GM18499 (cell line): ENCODE data around the gene DNAH17.

Source experiments
- ATAC-seq: cut with Tn5 transposase; IDR thresholded peaks from one replicate; pipeline ENCODE4 v1.9.1; 2021; ENCODE audit warnings: moderate number of reproducible peaks; ENCODE audit not compliant: insufficient read depth, unreplicated experiment

Gene DNAH17

DNA sequence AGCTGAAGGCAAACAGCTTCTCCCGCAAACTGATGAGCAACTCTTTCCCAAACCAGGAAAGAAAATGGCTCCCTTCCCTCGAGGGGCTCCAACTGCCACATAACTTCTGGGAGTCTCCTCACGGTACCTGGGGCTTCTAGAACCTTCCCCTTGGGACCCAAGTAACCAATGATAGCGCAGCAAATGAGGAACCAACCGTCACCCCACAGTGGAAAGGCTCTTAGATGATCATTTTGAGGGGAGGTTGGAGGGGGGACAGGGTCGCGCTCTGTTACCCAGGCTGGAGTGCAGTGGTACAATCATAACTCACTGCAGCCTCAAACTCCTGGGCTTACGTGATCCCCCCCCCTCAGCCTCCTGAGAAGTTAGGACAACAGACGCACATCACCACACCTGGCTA is at the start of gene DNAH17:
Gene DNAH17, minus strand, starts transcription at position 101 of the 400 bp plus-strand sequence. CDS start 2,339 bp downstream, outside the sequence.
- no peak for ATAC-seq

- no peak for ATAC-seq
Observed at GRCh38 chr17:78624324-78625151, 47.3 kb upstream of the DNAH17 start.

- ATAC-seq = no peak
Observed at GRCh38 chr17:78623541-78623940, 46.3 kb upstream of the DNAH17 start.

DNA sequence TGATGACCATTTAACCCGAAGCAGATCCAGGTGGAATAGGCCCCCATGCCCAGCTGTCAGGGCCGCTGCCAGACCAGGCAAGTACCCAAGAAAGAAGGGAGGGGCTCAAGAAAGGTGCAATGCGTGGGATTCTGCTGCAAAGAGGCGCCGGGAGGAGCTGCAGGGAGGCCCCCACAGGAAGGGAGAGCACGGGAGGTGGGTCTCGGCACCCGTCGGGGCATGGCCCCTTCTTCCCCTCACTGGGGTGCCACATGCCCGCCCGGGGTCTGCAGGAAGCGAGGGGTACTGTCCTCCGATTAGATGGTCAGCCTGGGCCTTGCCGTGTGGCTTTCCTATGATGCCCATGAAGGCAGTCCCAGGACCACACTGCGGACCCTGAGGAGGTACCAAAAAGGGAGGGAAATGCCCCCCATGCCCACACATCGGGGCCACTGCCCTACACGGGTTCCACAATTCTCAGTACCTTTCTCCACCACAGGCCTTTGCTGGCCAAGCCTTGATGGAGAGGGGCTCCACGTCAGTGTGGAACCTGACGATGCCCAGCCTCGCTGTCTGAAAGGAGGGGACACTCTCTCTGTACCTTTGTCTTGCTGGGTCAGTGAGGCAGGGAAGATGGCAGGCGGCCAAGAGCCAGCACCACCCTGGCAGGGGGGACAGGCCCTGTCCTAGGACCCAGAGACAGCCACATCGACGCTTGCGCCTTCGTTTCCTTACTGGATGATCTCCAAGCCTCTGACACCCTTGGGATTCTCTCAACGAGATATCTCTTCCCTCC is 45.5 kb upstream of the DNAH17 start:
- no peak for ATAC-seq

- ATAC-seq = no peak
Observed at GRCh38 chr17:78621720-78622490, 44.7 kb upstream of the DNAH17 start.

- ATAC-seq = no peak
Observed at GRCh38 chr17:78620099-78620498, 42.9 kb upstream of the DNAH17 start.

DNA sequence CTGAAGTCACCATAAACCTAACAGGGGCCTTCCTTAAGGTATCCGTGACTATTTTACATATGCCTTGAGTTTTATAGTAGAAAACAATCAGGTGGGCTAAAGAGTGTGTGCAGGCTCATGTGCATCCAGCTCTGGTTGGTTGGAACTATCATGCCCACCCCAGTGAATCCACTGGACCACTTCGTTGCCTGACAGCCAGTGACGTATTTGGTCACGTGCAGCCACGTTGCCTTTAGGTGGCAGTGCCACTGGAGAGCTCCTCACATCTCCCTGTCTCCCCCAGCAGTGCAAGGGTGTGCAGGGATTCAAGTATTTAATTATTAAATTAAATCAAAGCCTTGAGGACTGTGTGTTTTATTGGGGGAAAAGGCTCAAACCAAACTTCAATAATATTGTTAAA is 42.1 kb upstream of the DNAH17 start:
- ATAC-seq = no peak

DNA sequence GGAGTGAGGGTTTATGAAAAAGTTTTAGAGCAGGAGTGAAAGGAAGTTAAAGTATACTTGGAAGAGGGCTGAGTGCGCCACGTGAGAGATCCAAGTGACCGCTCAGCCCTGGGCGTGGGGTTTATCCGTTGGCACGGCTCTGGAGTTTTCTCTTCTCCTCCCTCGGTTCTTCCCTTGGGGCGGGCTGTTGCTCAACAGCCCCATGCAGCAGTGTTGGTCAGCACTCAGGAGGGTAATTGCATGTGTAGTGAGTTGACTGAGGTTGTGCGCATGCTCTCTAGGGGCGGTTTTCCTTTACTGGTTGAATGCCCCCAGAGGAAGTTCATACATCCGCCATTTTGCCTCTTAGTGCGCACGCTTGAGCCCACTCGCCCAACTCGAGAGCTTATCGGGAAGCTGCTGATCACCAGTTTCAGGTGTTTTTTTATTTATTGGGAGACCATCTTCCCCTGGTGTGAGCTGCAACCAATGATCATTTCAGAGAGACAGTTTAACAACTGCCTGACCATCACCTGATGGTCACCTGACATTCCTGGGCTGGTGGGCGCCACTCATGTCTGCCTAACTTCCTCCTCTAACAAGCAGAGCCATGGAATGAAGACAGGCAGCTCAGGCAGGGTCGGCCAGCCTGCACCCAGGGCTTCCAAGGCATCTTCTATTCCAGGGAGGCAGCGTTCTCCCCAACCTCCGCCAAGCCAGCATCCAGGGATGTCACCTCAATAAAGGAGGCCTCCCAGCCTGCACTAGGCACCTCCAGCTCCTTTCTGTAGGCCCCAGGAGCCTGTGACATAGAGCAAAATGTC is 41.3 kb upstream of the DNAH17 start:
- ATAC-seq = no peak

- ATAC-seq = no peak
Observed at GRCh38 chr17:78617511-78618061, 40.4 kb upstream of the DNAH17 start.

- ATAC-seq = no peak
Observed at GRCh38 chr17:78616946-78617345, 39.8 kb upstream of the DNAH17 start.

GRCh38 chr17:78615631-78616030 is 38.4 kb upstream of the DNAH17 start:
- no peak for ATAC-seq

DNA sequence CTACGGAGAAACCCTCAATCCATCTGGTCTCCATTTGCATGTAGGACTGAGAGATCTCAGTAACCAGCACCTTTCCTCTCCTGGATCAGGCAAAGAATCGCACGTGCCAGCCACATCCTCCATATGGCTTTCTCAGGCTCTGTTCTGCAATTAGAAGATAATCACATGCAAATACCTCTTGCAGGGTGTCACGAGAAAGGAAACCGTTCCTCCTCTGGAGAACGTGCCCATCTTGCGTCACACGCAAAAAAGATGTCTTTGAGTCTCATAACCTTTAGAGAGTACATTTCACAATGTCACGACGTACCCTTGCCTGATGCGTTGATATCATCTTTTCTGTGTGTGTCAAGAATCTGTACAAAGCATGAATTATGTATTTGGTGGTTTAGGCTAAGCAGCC is 36.2 kb upstream of the DNAH17 start:
- no peak for ATAC-seq

DNA sequence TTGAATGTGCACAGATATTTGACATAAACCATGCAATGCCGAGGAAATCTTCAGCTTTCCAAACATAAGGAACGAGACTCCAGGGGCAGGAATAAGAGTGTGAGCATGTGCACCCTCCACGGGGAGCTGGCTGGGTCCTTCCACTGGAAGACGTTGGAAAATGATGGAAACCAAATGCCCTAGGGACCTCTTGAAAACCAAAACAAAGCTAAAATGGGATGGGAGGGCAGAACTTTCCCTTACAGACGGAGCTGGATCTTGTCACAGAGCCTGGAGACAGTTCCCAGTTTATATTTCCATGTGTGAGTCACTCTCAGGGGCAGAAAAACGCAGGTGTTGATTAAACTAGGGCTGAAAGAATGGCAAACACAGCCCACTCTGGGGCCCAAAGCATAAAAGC is 34.4 kb upstream of the DNAH17 start:
- ATAC-seq = no peak

DNA sequence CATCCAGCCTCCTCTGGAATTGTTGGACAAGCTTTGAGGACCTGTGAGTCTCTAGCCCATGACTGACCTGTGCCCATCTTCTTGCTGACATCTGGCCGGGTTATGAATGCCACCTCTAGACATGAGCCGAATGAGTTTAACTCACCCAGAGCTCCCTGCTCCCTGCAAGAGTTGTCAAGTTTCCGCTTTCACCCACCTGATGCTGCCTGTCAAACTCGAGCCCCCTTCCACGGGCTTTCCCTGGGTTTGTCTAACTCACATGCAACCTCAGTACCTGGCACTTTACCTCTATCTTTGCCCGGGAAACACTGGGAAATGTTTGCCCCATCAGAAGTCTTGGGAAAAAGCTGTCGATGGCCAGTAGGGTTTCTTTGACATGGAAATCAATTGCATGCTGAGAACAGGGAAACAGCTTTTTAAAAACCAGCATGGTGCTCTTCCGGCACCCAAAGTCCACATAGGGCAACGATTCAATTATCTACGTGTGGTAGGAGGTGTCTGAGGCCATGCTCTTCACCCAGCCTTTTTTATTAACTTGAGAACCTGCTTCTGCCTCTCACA is 33.8 kb upstream of the DNAH17 start:
- ATAC-seq = no peak

- no peak for ATAC-seq
Observed at GRCh38 chr17:78609191-78609641, 32.0 kb upstream of the DNAH17 start.

- ATAC-seq = no peak
Observed at GRCh38 chr17:78608804-78609186, 31.6 kb upstream of the DNAH17 start.

DNA sequence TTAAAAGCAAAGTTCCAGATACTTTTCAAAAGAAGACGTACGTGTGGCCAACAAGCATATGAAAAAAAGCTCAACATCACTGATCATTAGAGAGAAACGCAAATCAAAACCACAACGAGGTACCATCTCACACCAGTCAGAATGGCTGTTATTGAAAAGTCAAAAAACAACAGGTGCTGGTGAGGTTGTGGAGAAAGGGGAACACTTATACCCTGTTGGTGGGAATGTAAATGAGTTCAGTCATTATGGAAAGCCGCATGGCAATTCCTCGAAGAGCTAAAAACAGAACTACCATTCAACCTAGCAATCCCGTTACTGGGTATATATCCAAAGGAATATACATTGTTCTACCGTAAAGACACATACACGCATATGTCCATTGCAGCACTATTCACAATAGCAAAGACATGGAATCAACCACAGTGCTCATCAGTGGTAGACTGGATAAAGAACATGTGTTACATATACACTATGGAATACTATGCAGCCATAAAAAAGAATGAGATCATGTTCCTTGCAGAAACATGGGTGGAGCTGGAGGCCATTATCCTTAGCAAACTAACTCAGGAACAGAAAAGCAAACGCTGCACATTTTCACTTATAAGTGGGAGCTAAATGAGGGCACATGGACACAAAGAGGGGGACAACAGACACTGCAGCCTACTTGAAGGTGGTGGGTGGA is 31.1 kb upstream of the DNAH17 start:
- no peak for ATAC-seq

- no peak for ATAC-seq
Observed at GRCh38 chr17:78607038-78607437, 29.8 kb upstream of the DNAH17 start.

- no peak for ATAC-seq
Observed at GRCh38 chr17:78605886-78606285, 28.7 kb upstream of the DNAH17 start.
